HepG2 (cell line): Measurements from ENCODE around the gene RRAS. TPM values are rescaled to one million over a fixed set of nuclear protein-coding genes. Genes with fewer than 3 reads are reported as not detected.
A peak's percentile ranks its signal among the peaks of the same experiment; 100 is the strongest.

Experiments used
- CBFB ChIP-seq: sonication (generic); formaldehyde crosslinking; IDR thresholded peaks from 2 replicates; pipeline ENCODE4 v1.4.0; 2020; ENCODE audit warnings: missing genetic modification reagents
- CBX2 ChIP-seq, 2 experiments: fragments of 200-600 bp in 1 of 2; sonication (generic); formaldehyde crosslinking in 1 of 2; IDR thresholded peaks; 2 replicates each; pipeline versions ENCODE4 v1.7.0 to v1.8.1; 2018 to 2022; ENCODE audit warnings: low read depth in 2 of 2, low read length in 1 of 2, mild to moderate bottlenecking in 1 of 2, missing genetic modification reagents in 1 of 2
- EP300 ChIP-seq, 3 experiments: sonication (generic) in 1 of 3; formaldehyde crosslinking in 1 of 3; IDR thresholded peaks; 2 replicates each; pipeline versions ENCODE4 v1.5.1 to v1.6.1; 2011 to 2020; ENCODE audit warnings: low read depth in 2 of 3, low read length in 2 of 3, borderline replicate concordance in 1 of 3, improper control_type of control experiment in 1 of 3, mild to moderate bottlenecking in 1 of 3, missing genetic modification reagents in 1 of 3, moderate library complexity in 1 of 3
- FOXC1 ChIP-seq: sonication (generic); formaldehyde crosslinking; IDR thresholded peaks from 2 replicates; pipeline ENCODE4 v1.8.0; 2022; ENCODE audit warnings: mild to moderate bottlenecking, missing genetic modification reagents, borderline replicate concordance
- HOXA7 ChIP-seq: sonication (generic); formaldehyde crosslinking; IDR thresholded peaks from 2 replicates; pipeline ENCODE4 v1.8.1; 2022; ENCODE audit warnings: mild to moderate bottlenecking, missing genetic modification reagents, moderate library complexity
- NBN ChIP-seq: fragments of 450-650 bp; conservative IDR thresholded peaks from 2 replicates; pipeline ENCODE4 v1.6.1; 2017
- RBAK ChIP-seq: sonication (generic); formaldehyde crosslinking; IDR thresholded peaks from 2 replicates; pipeline ENCODE4 v1.5.1; 2020; ENCODE audit warnings: mild to moderate bottlenecking, missing genetic modification reagents
- TARDBP ChIP-seq: sonication (generic); formaldehyde crosslinking; IDR thresholded peaks from 2 replicates; pipeline ENCODE4 v1.8.0; 2022; ENCODE audit warnings: mild to moderate bottlenecking, missing genetic modification reagents
- ZMYM3 ChIP-seq: sonication (generic); formaldehyde crosslinking; IDR thresholded peaks from 2 replicates; pipeline ENCODE4 v1.5.1; 2020; ENCODE audit warnings: mild to moderate bottlenecking, missing genetic modification reagents
- ZNF101 ChIP-seq: sonication (generic); formaldehyde crosslinking; IDR thresholded peaks from 2 replicates; pipeline ENCODE4 v1.4.0; 2020; ENCODE audit warnings: mild to moderate bottlenecking, low read depth, missing genetic modification reagents, borderline replicate concordance
- ZNF224 ChIP-seq: sonication (generic); formaldehyde crosslinking; IDR thresholded peaks from 2 replicates; pipeline ENCODE4 v1.5.0; 2020; ENCODE audit warnings: mild to moderate bottlenecking, missing genetic modification reagents
- ZNF230 ChIP-seq: sonication (generic); formaldehyde crosslinking; IDR thresholded peaks from 2 replicates; pipeline ENCODE4 v1.4.0; 2020; ENCODE audit warnings: mild to moderate bottlenecking, missing genetic modification reagents
- ZNF446 ChIP-seq: sonication (generic); formaldehyde crosslinking; IDR thresholded peaks from 2 replicates; pipeline ENCODE4 v1.5.0; 2020; ENCODE audit warnings: mild to moderate bottlenecking, missing genetic modification reagents
- ZNF564 ChIP-seq: sonication (generic); formaldehyde crosslinking; IDR thresholded peaks from 2 replicates; pipeline ENCODE4 v1.8.1; 2023; ENCODE audit warnings: mild to moderate bottlenecking, missing genetic modification reagents
- ZNF598 ChIP-seq: sonication (generic); formaldehyde crosslinking; IDR thresholded peaks from 2 replicates; pipeline ENCODE4 v1.5.1; 2020; ENCODE audit warnings: mild to moderate bottlenecking, missing genetic modification reagents, borderline replicate concordance
- ZNF773 ChIP-seq: sonication (generic); formaldehyde crosslinking; IDR thresholded peaks from 2 replicates; pipeline ENCODE4 v1.4.0; 2020; ENCODE audit warnings: missing genetic modification reagents, borderline replicate concordance
- ZSCAN31 ChIP-seq: sonication (generic); formaldehyde crosslinking; IDR thresholded peaks from 2 replicates; pipeline ENCODE4 v1.5.0; 2020; ENCODE audit warnings: low read depth, mild to moderate bottlenecking, missing genetic modification reagents
- polyA plus RNA-seq, 8 experiments: library from polyadenylated mRNA; depleted of rRNA in 3 of 8; stranded (reverse) in 7 of 8; unstranded in 1 of 8; fragments of >200 nt; fragmentation: Illumina TruSeq in 4 of 8; extraction: Trizol in 4 of 8; gene quantifications; 2 replicates each; pipeline versions ENCODE4 v1.2.1 to v1.2.3, GENCODE V29; 2011 to 2016; ENCODE audit warnings: low read depth in 4 of 8, missing spikeins in 1 of 8, mixed read lengths in 1 of 8; ENCODE audit not compliant: insufficient read depth in 1 of 8
- total RNA-seq, 5 experiments: library from RNA; depleted of rRNA; stranded (reverse); fragments of >200 nt; fragmentation: Illumina TruSeq; extraction: Trizol; gene quantifications; 2 replicates each; pipeline ENCODE4 v1.2.3, GENCODE V29; 2016; ENCODE audit warnings: low read depth in 1 of 5
- TF ChIP-seq, protein P1 (sequence below): sonication (generic); formaldehyde crosslinking; IDR thresholded peaks from 2 replicates; pipeline ENCODE4 v1.4.0; 2020; ENCODE audit warnings: missing genetic modification reagents
- TF ChIP-seq, protein P2 (sequence below): sonication (generic); formaldehyde crosslinking; IDR thresholded peaks from 2 replicates; pipeline ENCODE4 v1.8.0; 2022; ENCODE audit warnings: mild to moderate bottlenecking, missing genetic modification reagents, borderline replicate concordance
- TF ChIP-seq, protein P3 (sequence below): sonication (generic); formaldehyde crosslinking; IDR thresholded peaks from 2 replicates; pipeline ENCODE4 v1.5.0; 2020; ENCODE audit warnings: mild to moderate bottlenecking, missing genetic modification reagents
- TF ChIP-seq, protein P4 (sequence below): sonication (generic); formaldehyde crosslinking; IDR thresholded peaks from 2 replicates; pipeline ENCODE4 v1.4.0; 2020; ENCODE audit warnings: missing genetic modification reagents; ENCODE audit errors: not compliant biosample characterization
- TF ChIP-seq, protein P5 (sequence below): sonication (generic); formaldehyde crosslinking; IDR thresholded peaks from 2 replicates; pipeline ENCODE4 v1.5.0; 2020; ENCODE audit warnings: missing genetic modification reagents, mild to moderate bottlenecking, borderline replicate concordance

Gene RRAS
- total and polyA plus RNA-seq, 2 of the 13 experiments (the other 11 are each of a cell fraction or from before 2014, with no cell fraction given), result 1.5 to 12.0 TPM

DNA sequence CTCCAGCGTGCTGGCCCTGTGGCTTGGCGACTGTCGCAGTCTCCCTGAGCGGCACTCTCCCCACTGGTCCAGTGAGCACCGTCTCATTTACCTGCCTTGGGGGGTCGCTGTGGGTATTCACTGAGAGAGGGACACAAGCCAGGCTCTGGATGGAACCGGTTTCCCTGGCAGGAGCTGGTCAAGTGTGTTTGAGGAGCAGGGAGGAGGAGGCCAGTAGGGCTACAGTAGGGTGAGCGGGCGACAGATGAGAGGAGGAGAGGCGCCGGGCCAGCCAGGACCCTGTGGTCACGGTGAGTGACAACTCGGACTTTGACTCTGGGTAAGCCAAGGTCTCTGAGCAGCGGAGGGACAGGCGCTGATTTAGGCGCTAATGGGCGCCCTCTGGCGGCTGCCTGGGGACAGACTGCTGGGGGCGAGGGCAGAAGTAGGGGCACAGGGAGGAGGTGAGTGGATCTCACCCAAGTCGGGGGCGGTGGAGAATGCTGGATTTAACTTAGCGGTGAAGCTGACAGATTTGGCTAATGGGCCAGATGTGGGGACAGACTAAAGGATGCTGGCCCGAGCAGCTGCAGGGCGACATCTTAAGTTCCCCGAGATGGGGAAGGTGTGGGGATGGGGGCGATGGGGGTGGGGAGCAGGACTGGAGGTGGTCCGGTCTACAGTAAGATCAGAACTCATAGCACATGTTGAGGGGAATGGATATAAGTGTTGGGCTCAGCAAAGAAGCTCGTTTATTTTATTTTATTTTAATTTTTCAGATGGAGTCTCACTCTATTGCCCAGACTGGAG, 32.4 kb upstream of the RRAS start (continued):
- TF ChIP-seq EP300 (IDR thresholded peaks at IDR 0.05; ENCODE audit: low read depth in 2 of 2, low read length in 2 of 2) (peak in 1 of 2 experiments; percentile 5; a peak in 1 of 4 replicates), EP300 (CRISPR knock-in tag; IDR thresholded peaks at IDR 0.05; ENCODE audit: borderline replicate concordance) (peak; percentile 62; the same call in 1 of the 2 replicates), ZMYM3 (CRISPR knock-in tag) (peak; percentile 74), CBX2 (IDR thresholded peaks at IDR 0.05; ENCODE audit: low read depth, low read length) (no peak), CBX2 (CRISPR knock-in tag; IDR thresholded peaks at IDR 0.05; ENCODE audit: low read depth) (no peak), ZNF564 (CRISPR knock-in tag) (no peak), HOXA7 (CRISPR knock-in tag) (no peak), CBFB (CRISPR knock-in tag) (peak; percentile 88), FOXC1 (CRISPR knock-in tag) (no peak), ZNF101 (CRISPR knock-in tag) (no peak), NBN (no peak), ZNF446 (no peak), ZNF224 (no peak), ZSCAN31 (CRISPR knock-in tag) (0 out of 2 replicates have a peak, but pooled peaks have one; percentile 63), ZNF598 (peak; percentile 81; the same call in 1 of the 2 replicates), ZNF773 (CRISPR knock-in tag) (no peak), TARDBP (CRISPR knock-in tag) (peak; percentile 44; the same call in 1 of the 2 replicates), RBAK (CRISPR knock-in tag) (no peak), ZNF230 (CRISPR knock-in tag) (no peak)
- TF ChIP-seq, protein P1, sequence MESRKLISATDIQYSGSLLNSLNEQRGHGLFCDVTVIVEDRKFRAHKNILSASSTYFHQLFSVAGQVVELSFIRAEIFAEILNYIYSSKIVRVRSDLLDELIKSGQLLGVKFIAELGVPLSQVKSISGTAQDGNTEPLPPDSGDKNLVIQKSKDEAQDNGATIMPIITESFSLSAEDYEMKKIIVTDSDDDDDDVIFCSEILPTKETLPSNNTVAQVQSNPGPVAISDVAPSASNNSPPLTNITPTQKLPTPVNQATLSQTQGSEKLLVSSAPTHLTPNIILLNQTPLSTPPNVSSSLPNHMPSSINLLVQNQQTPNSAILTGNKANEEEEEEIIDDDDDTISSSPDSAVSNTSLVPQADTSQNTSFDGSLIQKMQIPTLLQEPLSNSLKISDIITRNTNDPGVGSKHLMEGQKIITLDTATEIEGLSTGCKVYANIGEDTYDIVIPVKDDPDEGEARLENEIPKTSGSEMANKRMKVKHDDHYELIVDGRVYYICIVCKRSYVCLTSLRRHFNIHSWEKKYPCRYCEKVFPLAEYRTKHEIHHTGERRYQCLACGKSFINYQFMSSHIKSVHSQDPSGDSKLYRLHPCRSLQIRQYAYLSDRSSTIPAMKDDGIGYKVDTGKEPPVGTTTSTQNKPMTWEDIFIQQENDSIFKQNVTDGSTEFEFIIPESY (CRISPR knock-in tag), result peak; percentile 45; the same call in 1 of the 2 replicates
- TF ChIP-seq, protein P2, sequence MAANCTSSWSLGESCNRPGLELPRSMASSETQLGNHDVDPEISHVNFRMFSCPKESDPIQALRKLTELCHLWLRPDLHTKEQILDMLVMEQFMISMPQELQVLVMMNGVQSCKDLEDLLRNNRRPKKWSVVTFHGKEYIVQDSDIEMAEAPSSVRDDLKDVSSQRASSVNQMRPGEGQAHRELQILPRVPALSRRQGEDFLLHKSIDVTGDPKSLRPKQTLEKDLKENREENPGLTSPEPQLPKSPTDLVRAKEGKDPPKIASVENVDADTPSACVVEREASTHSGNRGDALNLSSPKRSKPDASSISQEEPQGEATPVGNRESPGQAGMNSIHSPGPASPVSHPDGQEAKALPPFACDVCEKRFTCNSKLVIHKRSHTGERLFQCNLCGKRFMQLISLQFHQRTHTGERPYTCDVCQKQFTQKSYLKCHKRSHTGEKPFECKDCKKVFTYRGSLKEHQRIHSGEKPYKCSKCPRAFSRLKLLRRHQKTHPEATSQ (CRISPR knock-in tag), result no peak; the same call in 1 of the 2 replicates
- TF ChIP-seq, protein P3, sequence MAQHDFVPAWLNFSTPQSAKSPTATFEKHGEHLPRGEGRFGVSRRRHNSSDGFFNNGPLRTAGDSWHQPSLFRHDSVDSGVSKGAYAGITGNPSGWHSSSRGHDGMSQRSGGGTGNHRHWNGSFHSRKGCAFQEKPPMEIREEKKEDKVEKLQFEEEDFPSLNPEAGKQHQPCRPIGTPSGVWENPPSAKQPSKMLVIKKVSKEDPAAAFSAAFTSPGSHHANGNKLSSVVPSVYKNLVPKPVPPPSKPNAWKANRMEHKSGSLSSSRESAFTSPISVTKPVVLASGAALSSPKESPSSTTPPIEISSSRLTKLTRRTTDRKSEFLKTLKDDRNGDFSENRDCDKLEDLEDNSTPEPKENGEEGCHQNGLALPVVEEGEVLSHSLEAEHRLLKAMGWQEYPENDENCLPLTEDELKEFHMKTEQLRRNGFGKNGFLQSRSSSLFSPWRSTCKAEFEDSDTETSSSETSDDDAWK (CRISPR knock-in tag), result no peak
- TF ChIP-seq, protein P4, sequence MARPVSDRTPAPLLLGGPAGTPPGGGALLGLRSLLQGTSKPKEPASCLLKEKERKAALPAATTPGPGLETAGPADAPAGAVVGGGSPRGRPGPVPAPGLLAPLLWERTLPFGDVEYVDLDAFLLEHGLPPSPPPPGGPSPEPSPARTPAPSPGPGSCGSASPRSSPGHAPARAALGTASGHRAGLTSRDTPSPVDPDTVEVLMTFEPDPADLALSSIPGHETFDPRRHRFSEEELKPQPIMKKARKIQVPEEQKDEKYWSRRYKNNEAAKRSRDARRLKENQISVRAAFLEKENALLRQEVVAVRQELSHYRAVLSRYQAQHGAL, result no peak
- TF ChIP-seq, protein P5, sequence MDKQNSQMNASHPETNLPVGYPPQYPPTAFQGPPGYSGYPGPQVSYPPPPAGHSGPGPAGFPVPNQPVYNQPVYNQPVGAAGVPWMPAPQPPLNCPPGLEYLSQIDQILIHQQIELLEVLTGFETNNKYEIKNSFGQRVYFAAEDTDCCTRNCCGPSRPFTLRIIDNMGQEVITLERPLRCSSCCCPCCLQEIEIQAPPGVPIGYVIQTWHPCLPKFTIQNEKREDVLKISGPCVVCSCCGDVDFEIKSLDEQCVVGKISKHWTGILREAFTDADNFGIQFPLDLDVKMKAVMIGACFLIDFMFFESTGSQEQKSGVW, result no peak
